Keratinocyte (primary cell): ENCODE measurements around the gene FTO.

Experiments used
- EZH2 ChIP-seq: IDR thresholded peaks from one replicate; pipeline ENCODE4 v1.6.1; 2012; ENCODE audit warnings: inconsistent platforms, mild to moderate bottlenecking, low read length, moderate library complexity
- TF ChIP-seq, protein P1 (sequence below), 3 experiments: IDR thresholded peaks in 1 of 3; conservative IDR thresholded peaks in 1 of 3; optimal IDR thresholded peaks in 1 of 3; 2 replicates in 2 of 3; 3 replicates in 1 of 3; pipeline versions ENCODE3 to v1.5.1; 2011; ENCODE audit warnings: low read length in 3 of 3, mild to moderate bottlenecking in 3 of 3, moderate library complexity in 2 of 3, control low read depth in 1 of 3, inconsistent platforms in 1 of 3; ENCODE audit not compliant: insufficient read depth in 2 of 3; ENCODE audit errors: extremely low read depth in 1 of 3

DNA sequence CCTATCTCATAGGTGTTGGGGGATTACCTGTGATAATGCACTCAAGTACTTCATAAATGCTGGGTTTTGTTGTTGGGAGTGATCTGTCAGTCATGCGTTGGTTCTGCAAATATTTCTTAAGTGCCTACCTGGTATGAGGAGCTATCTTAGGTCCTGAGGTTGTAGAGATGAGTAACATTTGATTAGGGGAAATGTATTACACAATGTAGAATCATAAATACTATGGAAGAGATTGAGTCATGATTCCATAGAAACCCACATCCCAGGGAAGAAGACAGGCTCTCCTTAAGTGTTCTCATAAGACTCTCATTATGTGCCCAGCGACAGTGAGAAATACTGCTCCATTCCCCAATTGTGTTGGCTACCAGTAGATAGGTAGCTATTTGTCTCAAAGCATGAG lies 240.1 kb downstream of the FTO start:
- TF ChIP-seq, protein P1, sequence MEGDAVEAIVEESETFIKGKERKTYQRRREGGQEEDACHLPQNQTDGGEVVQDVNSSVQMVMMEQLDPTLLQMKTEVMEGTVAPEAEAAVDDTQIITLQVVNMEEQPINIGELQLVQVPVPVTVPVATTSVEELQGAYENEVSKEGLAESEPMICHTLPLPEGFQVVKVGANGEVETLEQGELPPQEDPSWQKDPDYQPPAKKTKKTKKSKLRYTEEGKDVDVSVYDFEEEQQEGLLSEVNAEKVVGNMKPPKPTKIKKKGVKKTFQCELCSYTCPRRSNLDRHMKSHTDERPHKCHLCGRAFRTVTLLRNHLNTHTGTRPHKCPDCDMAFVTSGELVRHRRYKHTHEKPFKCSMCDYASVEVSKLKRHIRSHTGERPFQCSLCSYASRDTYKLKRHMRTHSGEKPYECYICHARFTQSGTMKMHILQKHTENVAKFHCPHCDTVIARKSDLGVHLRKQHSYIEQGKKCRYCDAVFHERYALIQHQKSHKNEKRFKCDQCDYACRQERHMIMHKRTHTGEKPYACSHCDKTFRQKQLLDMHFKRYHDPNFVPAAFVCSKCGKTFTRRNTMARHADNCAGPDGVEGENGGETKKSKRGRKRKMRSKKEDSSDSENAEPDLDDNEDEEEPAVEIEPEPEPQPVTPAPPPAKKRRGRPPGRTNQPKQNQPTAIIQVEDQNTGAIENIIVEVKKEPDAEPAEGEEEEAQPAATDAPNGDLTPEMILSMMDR (optimal IDR thresholded peaks at IDR 0.05 in 1 of 3, IDR thresholded peaks at IDR 0.05 in 1 of 3, conservative IDR thresholded peaks at IDR 0.05 in 1 of 3; ENCODE audit: extremely low read depth in 1 of 3, insufficient read depth in 2 of 3, low read length in 3 of 3) = no peak
- TF ChIP-seq EZH2 = no peak
